GM23248 (cell line): ENCODE data around the gene TSNAX. TPM values are rescaled to one million over a fixed set of nuclear protein-coding genes. Genes with fewer than 3 reads are reported as not detected.

Source experiments
- DNase-seq: peaks from one replicate; pipeline ENCODE4 v3.0.0-alpha.2; 2015
- H2AFZ ChIP-seq: fragments of 200-600 bp; sonication (generic); 2 replicates; pipeline ENCODE4 v1.6.1; 2016; ENCODE audit warnings: antibody characterized with exemption
- H3F3A ChIP-seq: fragments of 200-600 bp; sonication (generic); 2 replicates; pipeline ENCODE4 v1.6.1; 2016; ENCODE audit warnings: mild to moderate bottlenecking, antibody characterized with exemption, mixed run types; ENCODE audit not compliant: insufficient read depth
- H3K27ac ChIP-seq: fragments of 200-600 bp; sonication (generic); 2 replicates; pipeline ENCODE4 v1.5.1; 2016; ENCODE audit warnings: mild to moderate bottlenecking
- H3K27me3 ChIP-seq: fragments of 200-600 bp; sonication (generic); replicated peaks from 2 replicates; pipeline ENCODE4 v1.6.1; 2016; ENCODE audit warnings: mild to moderate bottlenecking; ENCODE audit not compliant: insufficient read depth
- H3K36me3 ChIP-seq: fragments of 200-600 bp; sonication (generic); 2 replicates; pipeline ENCODE4 v1.6.1; 2016; ENCODE audit warnings: low read depth, mild to moderate bottlenecking
- H3K4me1 ChIP-seq: fragments of 200-600 bp; sonication (generic); 2 replicates; pipeline ENCODE4 v1.6.1; 2016; ENCODE audit warnings: mild to moderate bottlenecking; ENCODE audit not compliant: insufficient read depth
- H3K4me2 ChIP-seq: fragments of 200-600 bp; sonication (generic); one replicate; pipeline ENCODE4 v1.6.1; 2016; ENCODE audit warnings: mild to moderate bottlenecking; ENCODE audit not compliant: unreplicated experiment
- H3K4me3 ChIP-seq: fragments of 200-600 bp; sonication (generic); 2 replicates; pipeline ENCODE4 v1.5.1; 2016; ENCODE audit warnings: mild to moderate bottlenecking
- H3K79me2 ChIP-seq: fragments of 200-600 bp; sonication (generic); 2 replicates; pipeline ENCODE4 v1.6.1; 2016; ENCODE audit warnings: mild to moderate bottlenecking; ENCODE audit not compliant: insufficient read depth
- H3K9ac ChIP-seq: fragments of 200-600 bp; sonication (generic); 2 replicates; pipeline ENCODE4 v1.6.1; 2016; ENCODE audit warnings: mild to moderate bottlenecking
- H3K9me2 ChIP-seq: fragments of 200-600 bp; sonication (generic); 2 replicates; pipeline ENCODE4 v1.6.1; 2016; ENCODE audit warnings: mixed run types, mild to moderate bottlenecking, moderate library complexity; ENCODE audit not compliant: insufficient read depth
- H3K9me3 ChIP-seq: fragments of 200-600 bp; sonication (generic); one replicate; pipeline ENCODE4 v1.6.1; 2017; ENCODE audit warnings: low read depth
- H4K20me1 ChIP-seq: fragments of 200-600 bp; sonication (generic); 2 replicates; pipeline ENCODE4 v1.6.0; 2016; ENCODE audit not compliant: insufficient read depth
- EZH2 ChIP-seq: fragments of 200-600 bp; sonication (generic); IDR thresholded peaks from 2 replicates; pipeline ENCODE4 v1.6.1; 2018; ENCODE audit warnings: antibody characterized with exemption, mild to moderate bottlenecking; ENCODE audit not compliant: insufficient read depth, poor library complexity, severe bottlenecking
- EZH2phosphoT487 ChIP-seq: fragments of 200-600 bp; sonication (generic); IDR thresholded peaks from 2 replicates; pipeline ENCODE4 v1.6.1; 2018; ENCODE audit warnings: antibody characterized with exemption, moderate library complexity, mild to moderate bottlenecking, low read depth; ENCODE audit not compliant: insufficient read depth
- WGBS, 2 experiments: methylation state at CpG; one replicate each; pipeline ENCODE4 v1.1.6; 2015 to 2017; ENCODE audit warnings: low lambda C conversion rate in 2 of 2, low coverage in 1 of 2; ENCODE audit errors: missing lambda C conversion rate in 2 of 2; 5-methylcytosine and 5-hydroxymethylcytosine counted together
- in situ Hi-C: fragments of 300-500 bp; cut with MboI; formaldehyde crosslinking; loops from 2 replicates; pipeline ENCODE4 v1.15.0; 2020
- polyA plus RNA-seq: library from polyadenylated mRNA; unstranded; fragments of >200 nt; fragmentation: Nextera tagmentation; extraction: Ambion mirVana; gene quantifications from 2 replicates; pipeline ENCODE4 v1.2.1, GENCODE V29; 2016
- total RNA-seq: library from RNA; depleted of rRNA; stranded (reverse); fragments of >200 nt; shearing (Covaris generic); gene quantifications from 2 replicates; pipeline ENCODE4 v1.2.3, GENCODE V29; 2014; rRNA removed

The TSNAX gene
- total and polyA plus RNA-seq, 2 experiments from 2014 or later, result 39.4 to 45.8 TPM

DNA sequence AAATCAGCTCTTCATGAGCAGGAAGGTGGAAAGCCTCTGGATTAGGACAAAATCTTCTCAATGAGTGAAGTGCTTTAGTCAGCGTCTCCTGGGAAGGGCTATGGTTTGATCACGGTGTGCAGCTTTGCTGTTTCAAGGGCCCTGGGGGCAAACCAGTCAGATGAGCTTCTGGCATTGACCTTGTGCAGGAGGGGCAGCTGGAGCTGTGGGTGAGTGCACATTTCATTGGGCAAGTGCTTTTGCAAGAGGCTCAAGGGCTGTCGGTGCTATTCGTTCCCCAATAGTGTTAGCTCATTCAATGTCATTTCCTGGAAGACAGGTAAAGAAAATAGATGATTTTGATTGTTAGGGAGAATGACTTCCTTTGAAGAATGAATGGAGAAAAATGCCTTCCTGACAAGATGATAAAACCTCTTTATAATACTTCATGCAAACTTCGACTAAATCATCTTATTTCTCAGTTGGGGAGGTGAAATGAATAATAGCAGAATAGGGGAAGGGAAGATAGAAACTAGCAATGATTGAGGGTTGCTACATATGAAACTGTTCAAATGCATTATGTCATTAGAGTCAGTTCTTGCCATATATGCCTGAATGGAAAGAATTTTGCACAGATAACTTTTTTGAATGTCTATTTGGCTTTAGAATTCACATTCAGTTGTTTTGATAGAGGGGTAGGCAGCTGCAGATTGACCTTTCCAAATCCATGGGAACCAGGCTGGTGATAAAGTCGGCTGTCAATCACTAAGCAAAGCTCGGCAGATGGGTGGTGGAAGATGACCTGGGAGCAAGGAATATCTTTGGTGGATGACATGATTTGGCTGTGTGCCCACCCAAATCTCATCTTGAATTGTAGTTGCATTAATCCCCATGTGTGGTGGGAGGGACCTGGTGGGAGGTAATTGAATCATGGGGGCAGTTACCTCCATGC, 85.2 kb downstream of the TSNAX start:
- WGBS, 2 experiments, result 40 to 41% methylated on average over 7 of the region's 7 CpGs
- in situ Hi-C loops, result no loop called here

More for the DNA sequence above, 85.2 kb downstream of the TSNAX start:
- H3K36me3 ChIP-seq, result no peaks in the 10 kb centered on the region
- no peak for TF ChIP-seq EZH2phosphoT487
- TF ChIP-seq EZH2, result no peak
- no peak overlapping the region for H3K4me2 ChIP-seq
- H3F3A ChIP-seq, result no peaks in the 10 kb centered on the region
- H3K27ac ChIP-seq, result no peak overlapping the region
- no peak for DNase-seq
- H4K20me1 ChIP-seq, result no peaks in the 10 kb centered on the region
- no peaks in the 10 kb centered on the region for H3K9me3 ChIP-seq
- no peaks in the 10 kb centered on the region; the same call in 1 of the 2 replicates for H3K27me3 ChIP-seq
- H2AFZ ChIP-seq, result no peak overlapping the region
- no peaks in the 10 kb centered on the region for H3K4me1 ChIP-seq
- H3K9ac ChIP-seq, result no peak overlapping the region
- no peaks in the 10 kb centered on the region for H3K9me2 ChIP-seq
- H3K4me3 ChIP-seq, result no peak overlapping the region
- H3K79me2 ChIP-seq, result no peaks in the 10 kb centered on the region

Other genes with a start within 250 kb of the TSNAX start
- 12.4 and 14.6 TPM in 2 replicates for gene EXOC8, start 190.8 kb upstream of the TSNAX start, total RNA-seq
- 3.2 and 3.9 TPM in 2 replicates for gene EXOC8, start 190.8 kb upstream of the TSNAX start, polyA plus RNA-seq
- gene SPRTN, start 190.4 kb upstream of the TSNAX start, total RNA-seq, result 8.3 and 15.9 TPM in 2 replicates
- gene SPRTN, start 190.4 kb upstream of the TSNAX start, polyA plus RNA-seq, result 9.3 and 10.4 TPM in 2 replicates
- gene EGLN1, start 106.4 kb upstream of the TSNAX start, total RNA-seq, result 45.4 and 51.8 TPM in 2 replicates
- 17.6 and 17.7 TPM in 2 replicates for gene EGLN1, start 106.4 kb upstream of the TSNAX start, polyA plus RNA-seq
- gene DISC1, start 98.1 kb downstream of the TSNAX start, total RNA-seq, result 1.2 and 2.0 TPM in 2 replicates
- gene DISC1, start 98.1 kb downstream of the TSNAX start, polyA plus RNA-seq, result 0.29 and 0.43 TPM in 2 replicates